ENCODE measurements around the gene ANGPT4.

- TF ChIP-seq POLR2AphosphoS5 (IDR thresholded peaks at IDR 0.05) (no peak), CTCF (IDR thresholded peaks at IDR 0.05) (no peak), POLR2A (IDR thresholded peaks at IDR 0.05) (no peak), EP300 (IDR thresholded peaks at IDR 0.05) (no peak)
Measured at GRCh38 chr20:824916-825315, 91.2 kb downstream of the ANGPT4 start.

All from suprapubic skin (tissue), 4 donors.